Measurements from ENCODE around the gene DNAJC22. TPM values are rescaled to one million over a fixed set of nuclear protein-coding genes. Genes with fewer than 3 reads are reported as not detected.

DNAJC22 gene
- total RNA-seq, 1 donor from 2014 or later, result 0.11 TPM

- intact Hi-C loops (cut with micrococcal nuclease), result loop anchor here (1.0 kb wide), 1 partner anchor 55 kb away; no protein-coding TSS in a partner anchor
Measured at GRCh38 chr12:49342914-49343731, 3.6 kb upstream of the DNAJC22 start.

- intact Hi-C loops (cut with micrococcal nuclease), result no loop called here
Measured at GRCh38 chr12:49344486-49345050, 2.1 kb upstream of the DNAJC22 start.

DNA sequence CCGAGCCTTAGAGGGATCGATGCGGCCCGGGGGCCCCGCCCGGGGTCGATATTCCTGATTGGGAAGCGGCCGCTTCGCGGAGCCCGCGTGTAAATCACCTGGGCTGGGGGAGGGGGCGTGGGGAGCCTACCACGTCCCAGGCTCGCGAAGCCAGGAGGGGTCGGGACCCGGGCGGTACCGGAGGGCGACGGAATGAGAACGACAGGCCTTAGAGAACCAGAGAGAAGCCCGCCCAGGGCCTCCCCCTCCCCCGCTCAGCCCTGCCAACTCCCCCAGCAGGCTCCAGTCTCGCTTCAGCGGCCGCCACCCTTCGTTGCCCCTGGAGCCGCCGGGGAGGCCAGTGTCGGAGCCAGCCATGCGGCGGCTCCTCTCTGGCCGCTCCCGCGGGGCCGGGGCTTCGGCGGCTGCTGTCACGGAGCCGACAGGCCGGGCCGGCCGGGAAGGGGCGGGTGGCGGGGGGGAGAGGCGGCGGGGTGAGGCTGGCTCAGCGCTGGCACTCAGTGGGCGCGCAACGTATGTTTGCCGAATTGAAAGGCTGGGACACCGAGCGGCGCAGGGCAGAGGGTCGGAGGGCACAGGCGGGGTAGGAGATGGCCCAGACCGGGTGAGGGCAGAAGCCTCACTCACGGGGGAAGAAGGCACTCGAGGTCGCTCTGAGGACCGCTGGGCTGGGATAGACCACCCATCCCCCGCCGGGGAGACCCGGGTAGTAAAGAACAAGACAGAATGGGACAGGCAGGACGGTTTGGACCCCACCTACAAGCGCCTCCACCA lies 1.4 kb upstream of the DNAJC22 start:
- intact Hi-C loops (cut with micrococcal nuclease), result no loop called here

- intact Hi-C loops (cut with micrococcal nuclease), result no loop called here
Measured at GRCh38 chr12:49345825-49346658, 646 bp upstream of the DNAJC22 start.

DNA sequence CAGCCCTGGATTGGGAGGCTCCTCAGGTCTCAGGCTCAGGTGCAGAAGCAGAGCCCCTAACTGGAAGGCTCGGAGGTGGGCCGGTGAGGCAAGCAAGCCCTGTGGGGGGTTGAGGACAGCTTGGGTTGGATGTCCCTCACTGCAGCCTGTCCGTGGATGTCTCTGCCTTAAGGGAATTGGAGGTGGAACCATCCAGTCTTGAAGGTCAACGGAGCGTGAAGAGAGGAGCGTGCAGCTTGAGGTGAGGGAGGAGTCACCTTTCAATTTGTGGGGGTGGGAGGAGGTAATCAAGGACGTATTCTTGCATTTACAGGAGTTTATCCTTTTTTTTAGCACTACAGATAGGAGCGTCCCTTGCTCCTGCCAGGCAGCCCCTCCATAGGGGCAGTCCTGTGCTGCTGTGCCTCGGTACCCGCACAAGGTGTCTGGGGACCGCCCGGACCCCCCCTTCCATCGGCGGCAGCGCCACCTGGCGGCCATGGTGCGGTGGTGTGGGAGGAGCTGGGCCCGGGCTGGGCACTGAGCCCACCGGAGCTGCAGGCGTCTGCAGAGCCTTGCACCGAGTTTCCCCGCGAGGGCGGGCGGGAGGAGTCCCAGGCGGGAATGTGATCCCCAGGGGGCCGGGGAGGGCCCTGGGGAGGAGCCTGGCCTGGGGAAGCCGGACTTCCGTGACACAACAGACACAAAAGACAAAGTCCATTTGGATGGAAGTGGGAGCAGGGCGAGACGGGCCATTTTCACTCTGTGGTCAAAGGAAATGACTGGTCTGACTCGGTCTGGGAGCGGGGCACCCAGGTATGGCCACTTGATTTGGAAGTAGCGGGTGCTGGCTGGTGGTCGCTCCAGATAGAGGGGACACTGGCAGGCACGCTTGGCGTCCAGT lies 864 bp downstream of the DNAJC22 start:
- intact Hi-C loops (cut with micrococcal nuclease), result loop anchor here (1.0 kb wide), 2 partner anchors 10 to 59 kb away; partner anchors contain the start of gene C1QL4

GRCh38 chr12:49348781-49349180 lies 2.1 kb downstream of the DNAJC22 start:
- intact Hi-C loops (cut with micrococcal nuclease), result no loop called here

DNA sequence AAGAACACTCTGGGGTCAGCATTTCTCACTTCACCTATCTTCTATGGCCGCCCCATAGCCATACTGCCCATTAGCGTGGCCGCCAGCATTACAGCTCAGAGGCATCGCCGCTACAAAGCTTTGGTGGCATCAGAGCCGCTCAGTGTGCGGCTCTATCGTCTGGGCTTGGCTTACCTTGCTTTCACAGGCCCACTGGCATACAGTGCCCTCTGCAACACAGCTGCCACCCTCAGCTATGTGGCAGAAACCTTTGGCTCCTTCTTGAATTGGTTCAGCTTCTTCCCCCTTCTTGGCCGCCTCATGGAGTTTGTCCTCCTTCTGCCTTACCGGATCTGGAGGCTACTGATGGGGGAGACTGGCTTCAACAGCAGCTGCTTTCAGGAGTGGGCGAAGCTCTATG lies 2.6 kb downstream of the DNAJC22 start:
- intact Hi-C loops (cut with micrococcal nuclease), result no loop called here

DNA sequence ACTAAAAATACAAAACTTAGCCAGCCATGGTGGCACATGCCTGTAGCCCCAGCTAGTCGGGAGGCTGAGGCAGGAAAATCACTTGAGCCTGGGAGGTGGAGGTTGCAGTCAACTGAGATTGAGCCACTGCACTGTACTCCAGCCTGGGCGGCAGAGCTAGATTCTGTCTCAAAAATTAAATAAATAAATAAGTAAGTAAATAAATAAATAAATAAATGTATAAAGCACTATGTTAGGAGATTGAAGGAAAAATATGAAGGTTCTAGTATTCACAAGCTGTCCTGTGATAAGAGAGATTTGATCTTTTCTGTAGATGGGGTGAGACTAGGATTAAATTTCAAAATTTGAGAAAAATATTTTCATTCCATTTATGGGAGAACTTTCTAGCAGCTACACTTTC lies 5.7 kb downstream of the DNAJC22 start:
- intact Hi-C loops (cut with micrococcal nuclease), result no loop called here

DNA sequence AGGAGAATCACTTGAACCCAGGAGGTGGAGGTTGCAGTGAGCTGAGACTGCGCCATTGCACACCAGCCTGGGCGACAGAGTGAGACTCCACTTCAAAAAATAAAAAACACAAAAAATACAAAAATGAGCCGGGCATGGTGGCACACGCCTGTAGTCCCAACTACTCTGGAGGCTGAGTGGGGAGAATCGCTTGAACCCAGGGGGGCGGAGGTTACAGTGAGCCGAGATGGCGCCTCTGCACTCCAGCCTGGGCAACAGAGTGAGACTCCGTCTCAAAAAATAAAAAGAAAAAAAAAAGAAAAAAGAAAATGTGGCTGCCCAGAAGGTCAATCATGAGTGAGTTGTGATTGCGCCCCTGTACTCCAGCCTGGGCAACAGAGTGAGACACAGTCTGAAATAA lies 9.2 kb downstream of the DNAJC22 start:
- intact Hi-C loops (cut with micrococcal nuclease), result no loop called here

DNA sequence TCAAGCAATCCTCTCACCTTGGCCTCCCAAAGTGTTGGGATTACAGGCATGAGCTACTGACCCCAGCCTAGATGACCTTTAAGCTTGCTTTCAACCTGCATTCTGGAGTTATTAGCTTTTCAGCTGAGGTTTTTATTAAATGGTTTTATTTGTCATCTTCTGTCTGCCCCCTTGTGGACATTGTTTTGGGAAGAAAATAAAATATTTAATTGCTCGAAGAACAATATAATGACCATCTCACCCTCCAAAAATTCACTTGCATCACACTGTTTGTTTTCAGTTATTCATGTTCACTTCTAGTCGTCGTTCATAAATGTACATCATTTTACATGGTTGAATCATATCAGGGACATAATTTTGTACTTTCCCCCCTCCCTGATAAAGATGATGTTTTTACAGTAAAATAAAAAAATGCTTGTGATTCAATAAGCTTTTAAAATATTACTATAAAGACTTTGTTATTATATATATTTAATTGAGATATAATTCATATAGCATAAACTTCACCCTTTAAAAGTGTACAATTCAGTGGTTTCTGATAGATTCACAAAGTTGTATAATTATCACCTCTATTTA lies 10.5 kb downstream of the DNAJC22 start:
- intact Hi-C loops (cut with micrococcal nuclease), result no loop called here

- intact Hi-C loops (cut with micrococcal nuclease), result loop anchor here (1.0 to 2.0 kb wide), 3 partner anchors 156 to 222 kb away; partner anchors contain the start of gene KCNH3
Measured at GRCh38 chr12:49358483-49359141, 11.9 kb downstream of the DNAJC22 start.

DNA sequence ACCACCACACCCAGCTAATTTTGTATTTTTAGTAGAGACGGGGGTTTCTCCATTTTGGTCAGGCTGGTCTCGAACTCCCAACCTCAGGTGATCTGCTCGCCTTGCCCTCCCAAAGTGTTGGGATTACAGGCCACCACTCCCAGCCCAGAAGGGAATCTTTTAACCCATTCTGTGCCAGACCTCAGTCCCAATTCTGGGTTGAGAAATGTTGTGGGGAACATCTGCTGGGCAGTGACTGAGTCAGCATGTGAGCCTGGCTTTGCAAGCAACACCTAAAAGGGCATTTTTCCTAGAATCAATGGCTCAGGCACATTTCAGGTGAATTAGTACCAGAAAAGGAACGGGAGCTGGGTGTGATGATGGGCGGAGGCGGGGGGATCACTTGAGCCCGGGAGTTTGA lies 13.0 kb downstream of the DNAJC22 start:
- intact Hi-C loops (cut with micrococcal nuclease), result loop anchor here (2.0 kb wide), 1 partner anchor 179 kb away; the partner anchor contains the start of gene KCNH3

DNA sequence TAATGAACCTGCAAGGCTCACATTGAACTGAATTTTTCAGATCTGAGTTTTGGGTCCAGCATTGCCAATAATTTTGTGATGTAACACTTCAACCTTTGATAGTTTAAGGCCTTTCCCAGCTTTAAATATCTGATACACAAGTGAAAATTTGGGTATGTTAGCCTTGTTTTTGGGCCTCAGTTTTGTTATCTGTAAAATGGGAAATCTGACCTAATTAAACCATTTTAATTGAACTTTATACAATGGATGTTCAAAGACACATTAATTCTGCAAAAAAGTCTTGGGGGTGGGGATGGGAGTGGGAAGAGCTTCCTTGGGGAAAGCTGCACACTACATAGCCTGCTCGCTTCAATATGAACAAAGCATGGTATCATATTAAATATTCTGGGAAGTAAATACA lies 15.4 kb downstream of the DNAJC22 start:
- intact Hi-C loops (cut with micrococcal nuclease), result no loop called here

GRCh38 chr12:49364989-49365388 lies 18.3 kb downstream of the DNAJC22 start:
- intact Hi-C loops (cut with micrococcal nuclease), result loop anchor here (5.0 kb wide), 1 partner anchor 257 kb away; the partner anchor contains the start of gene PRPF40B

DNA sequence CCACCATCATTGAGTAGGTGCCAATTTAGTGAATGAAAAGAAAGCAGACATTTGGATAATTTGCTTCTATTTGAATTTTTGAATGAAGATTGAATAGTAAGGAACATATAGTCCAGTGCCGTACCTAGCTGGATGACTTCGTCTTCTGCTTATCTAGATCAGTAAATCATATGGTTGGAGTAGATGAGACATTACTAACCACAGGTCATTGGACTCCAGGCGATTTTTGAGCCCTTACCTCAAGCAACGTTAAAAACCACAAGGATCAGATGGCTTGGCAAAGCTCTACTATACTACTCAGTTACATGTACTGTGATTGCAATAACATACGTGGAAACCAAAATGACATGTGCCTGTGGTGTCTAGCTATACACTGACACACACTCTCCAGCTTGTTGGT lies 18.9 kb downstream of the DNAJC22 start:
- intact Hi-C loops (cut with micrococcal nuclease), result loop anchor here (5.0 kb wide), 1 partner anchor 257 kb away; the partner anchor contains the start of gene PRPF40B

DNA sequence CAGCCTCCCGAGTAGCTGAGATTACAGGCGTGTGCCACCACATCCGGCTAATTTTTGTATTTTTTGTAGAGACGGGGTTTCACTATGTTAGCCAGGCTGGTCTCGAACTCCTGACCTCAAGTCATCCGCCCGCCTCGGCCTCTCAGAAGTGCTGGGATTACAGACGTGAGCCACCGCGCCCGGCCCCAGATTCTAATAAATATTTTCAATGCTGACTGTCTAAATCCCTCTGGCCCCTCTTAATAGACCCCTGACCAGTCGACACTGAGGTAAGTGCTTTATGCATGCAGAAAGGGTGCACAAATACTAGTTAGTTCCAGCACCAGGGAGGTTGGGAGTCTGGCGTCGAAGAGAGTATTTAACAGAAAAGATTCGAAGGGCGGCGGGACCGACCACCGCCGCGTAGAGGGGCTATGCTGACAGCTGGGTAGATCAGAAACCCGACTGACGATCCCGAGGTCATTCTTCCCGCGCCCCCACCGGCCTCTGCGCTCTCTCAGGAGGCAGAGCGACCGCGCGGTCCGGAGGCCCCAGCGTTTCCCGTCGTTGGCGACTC lies 19.5 kb downstream of the DNAJC22 start:
- intact Hi-C loops (cut with micrococcal nuclease), result loop anchor here (5.0 kb wide), 1 partner anchor 256 kb away; the partner anchor contains the start of gene PRPF40B

- intact Hi-C loops (cut with micrococcal nuclease), result loop anchor here (5.0 kb wide), 1 partner anchor 255 kb away; the partner anchor contains the start of gene PRPF40B
Measured at GRCh38 chr12:49366652-49367380, 20.1 kb downstream of the DNAJC22 start.
